T-helper 2 cell (primary cell): ENCODE results near the gene SCNN1A.

Source experiments
- DNase-seq, 5 experiments: peaks; one replicate each; pipeline versions ENCODE4 v3.0.0 to v3.0.0-alpha.2; 2012 to 2022

Gene SCNN1A

DNA sequence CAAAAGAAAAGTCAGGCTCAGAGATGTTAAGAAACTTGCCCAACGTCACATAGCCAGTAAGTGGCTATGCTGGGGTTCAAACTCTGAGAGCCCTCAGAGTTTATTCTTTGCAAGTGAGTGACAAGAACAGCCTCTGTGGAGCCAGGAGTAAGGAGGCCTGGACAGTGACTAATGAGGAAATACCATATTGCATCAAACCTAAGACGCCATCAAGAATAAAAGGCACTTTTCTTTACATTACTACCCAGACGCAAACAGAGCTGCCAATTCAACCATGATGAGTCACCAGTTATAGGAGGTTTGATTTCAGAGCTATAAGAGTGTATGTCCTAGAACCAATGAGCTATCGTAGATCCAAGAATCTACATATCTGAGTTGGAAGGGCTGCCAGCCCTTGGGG, 42.9 kb downstream of the SCNN1A start:
- DNase-seq, result no peak

DNA sequence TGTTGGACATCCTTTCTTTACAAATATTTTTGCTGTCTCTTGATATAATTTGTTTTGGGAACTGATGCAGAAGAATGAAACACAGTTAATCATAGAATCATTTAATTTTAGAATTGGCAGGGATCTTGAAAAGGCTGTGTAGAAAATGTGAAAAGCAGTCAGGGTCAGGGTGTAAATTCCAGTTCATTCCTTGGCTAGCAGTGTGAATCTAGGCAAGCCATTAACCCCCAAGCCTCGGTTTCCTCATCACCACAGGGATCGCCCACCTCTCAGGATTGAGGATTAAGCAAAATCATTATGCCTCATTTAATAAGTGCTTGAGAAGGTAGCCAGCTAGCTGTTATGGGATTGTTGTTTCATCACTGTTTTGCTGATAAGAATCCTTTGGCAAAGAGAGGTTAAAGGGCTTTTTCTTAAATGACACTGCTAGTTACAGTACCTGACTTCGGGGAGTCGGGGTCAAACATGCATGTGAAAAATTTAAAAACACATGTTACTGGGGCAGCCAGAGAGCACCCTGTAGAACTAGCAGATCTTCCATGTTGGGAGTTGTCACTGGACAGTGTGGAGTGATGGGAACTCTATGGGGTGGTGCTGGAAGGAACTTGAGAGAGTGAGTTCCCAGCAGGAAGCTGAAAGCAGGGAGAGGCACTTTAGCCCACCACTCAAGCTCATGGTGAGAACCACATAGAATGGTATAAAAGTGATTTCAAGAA, 44.2 kb downstream of the SCNN1A start:
- DNase-seq, result no peak

DNA sequence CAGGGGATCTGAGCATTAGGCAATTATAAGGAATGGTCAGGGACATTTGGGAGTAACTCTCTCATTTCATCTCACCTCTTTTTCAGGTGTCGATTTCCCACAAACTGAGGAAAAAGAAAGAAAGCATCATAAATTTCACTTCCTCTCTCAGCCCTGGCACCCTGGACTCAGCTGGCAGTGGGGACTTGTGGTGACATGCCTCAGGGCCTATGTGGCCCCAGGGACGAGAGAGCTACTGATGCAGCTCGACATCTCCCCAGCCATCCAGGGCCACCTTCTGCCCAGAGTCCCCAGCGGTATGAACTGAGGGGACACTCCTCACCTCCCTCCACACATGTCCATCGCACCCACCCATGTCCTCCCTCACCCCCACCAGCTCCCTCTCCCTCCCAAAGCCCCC, 45.2 kb downstream of the SCNN1A start:
- DNase-seq, result no peak

DNA sequence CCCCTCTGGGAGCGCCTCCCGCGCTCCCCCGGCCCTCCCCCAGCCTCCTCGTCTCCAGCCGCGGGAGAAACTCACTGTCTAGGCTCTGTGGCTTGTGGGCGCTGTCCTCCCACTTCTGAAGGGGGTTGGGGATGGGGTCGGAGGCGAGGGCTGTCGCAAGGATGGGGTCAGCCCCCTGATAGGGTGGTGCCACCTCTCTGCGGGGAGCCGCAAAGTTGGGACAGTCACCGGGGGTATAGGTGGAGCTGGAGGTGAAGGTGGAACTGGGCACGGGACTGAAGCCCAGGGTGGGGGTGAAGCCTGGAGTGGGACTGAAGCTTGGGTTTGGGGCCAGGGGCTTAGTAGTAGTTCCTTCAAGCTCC, 45.7 kb downstream of the SCNN1A start:
- no peak for DNase-seq

DNA sequence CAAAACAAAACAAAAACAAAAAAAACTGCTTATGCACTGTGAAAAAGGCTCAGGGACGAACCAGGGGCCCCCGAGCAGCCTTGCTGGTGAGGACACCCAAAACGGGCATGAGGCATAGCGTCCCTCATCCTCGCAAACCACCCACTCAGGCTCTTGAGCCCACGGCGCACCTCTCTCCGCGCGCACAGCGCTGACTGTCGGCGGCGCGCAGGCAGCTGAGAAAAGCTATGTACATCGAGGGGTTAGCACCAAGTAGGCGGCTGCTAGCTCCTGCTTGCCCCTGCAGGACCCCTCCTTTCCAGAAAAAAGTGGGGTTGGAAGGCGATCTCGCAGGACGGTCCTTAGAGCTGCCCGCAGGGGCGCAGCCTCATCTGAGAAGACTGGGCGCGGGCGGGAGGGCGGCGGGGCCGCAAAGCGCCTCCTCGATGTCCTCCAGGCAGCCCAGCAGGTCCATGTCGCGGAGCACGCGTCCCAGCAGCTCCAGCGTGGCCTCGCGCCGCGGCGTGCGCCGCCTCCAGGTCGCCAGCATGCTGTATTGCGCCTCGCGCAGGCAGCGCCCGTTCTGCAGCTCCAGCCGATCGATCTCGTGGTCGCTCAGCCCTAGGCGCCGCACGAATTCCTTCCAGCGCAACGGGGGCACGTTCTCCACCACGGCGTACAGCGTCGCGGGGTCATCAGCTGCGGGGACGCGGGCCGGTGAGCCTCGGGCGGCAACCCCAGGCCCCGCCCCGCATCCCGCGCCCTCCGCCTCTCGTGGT, 46.2 kb downstream of the SCNN1A start:
- DNase-seq, result no peak

DNA sequence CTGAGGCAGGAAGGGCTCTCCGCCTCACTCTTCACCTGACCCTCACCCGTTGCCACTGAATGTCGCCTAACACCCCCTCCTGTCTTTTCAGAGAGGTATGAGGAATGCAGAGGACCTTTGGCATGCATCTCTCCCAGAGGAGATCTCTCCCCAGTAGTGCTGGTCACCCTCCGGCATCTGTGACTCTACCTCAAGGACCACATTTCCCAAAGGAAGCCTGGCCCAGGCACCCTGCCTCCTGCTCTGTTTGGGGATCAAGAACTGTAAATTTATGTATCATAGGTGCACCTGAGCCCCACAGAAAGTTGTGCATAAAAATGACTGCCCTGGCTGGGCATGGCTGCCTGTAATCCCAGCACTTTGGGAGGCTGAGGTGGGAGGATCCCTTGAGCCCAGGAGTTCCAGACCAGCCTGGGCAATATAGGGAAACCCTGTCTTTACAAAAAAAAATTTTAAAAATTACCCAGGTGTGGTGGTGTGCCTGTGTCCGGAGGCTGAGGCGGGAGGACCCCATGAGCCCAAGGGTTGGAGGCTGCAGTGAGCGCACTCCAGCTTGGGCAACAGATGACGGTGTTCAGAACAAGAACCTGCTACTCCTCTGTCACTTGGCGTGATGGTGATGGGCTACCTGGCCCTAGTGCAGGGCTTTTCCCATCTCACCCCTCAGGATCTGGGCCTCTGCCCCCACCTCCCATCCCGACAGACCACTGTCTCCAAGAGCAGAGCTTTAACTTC, 47.2 kb downstream of the SCNN1A start:
- DNase-seq, result no peak

DNA sequence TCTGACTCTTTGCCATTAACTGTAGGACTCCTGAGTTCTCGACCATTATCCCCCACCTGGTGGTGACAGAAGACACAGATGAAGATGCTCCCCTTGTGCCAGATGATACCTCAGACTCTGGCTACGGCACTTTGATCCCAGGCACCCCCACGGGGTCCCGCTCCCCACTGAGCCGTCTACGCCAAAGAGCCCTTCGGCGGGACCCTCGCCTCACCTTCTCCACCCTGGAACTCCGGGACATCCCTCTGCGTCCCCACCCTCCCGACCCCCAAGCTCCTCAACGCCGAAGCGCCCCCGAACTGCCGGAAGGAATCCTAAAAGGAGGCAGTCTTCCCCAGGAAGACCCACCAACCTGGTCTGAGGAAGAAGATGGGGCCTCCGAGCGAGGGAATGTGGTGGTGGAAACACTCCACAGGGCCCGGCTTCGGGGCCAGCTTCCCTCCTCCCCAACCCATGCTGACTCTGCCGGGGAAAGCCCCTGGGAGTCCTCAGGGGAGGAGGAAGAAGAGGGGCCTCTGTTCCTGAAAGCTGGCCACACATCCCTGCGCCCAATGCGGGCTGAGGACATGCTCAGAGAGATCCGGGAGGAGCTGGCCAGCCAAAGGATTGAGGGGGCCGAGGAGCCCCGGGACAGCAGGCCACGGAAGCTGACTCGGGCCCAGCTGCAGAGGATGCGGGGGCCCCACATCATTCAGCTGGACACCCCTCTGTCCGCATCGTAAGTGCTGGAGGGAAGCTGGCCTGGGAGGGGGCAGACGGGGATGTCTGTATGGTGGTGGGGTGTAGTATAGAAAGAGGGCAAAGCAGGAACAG, 47.9 kb downstream of the SCNN1A start:
- no peak for DNase-seq

DNA sequence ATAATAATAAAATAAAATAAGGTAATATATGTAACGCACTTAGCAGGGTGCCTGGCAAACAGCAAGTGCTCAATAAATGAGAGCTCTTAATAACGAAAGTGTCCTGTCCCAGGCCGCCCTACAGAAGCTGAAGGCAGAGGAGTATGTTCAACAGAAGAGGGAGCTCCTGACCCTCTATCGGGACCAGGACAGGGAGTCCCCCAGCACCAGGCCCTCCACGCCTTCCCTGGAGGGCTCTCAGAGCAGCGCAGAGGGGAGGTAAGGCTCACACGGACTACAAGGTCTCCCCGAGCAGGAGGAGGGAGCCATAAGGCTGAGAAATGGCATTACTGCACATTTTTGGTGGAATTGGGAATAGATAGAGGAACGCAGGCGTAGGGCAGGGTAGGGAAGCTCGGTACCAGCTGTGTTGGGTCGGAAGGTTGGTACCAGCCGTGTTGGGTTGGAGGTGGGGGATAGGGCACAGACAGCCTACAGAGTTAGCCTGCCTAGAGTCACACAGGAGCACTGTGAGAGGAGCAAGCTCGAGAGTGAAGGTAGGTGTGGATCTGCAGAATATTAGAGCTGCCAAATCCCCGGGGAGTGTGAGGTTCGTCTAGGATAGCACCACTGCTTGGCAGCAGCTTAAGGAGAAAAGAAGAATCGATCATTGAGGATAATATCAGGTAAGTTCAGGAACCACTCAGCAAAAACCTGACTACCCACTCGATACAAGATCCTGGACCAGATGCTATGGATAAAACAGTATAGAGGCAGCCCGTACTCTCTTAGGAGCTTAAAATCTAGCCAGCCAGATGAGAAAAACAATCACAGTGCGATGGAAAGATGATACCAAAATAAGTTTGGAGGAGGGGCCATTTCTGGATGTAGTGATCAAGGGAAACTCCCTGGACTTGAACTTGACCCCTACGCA, 48.8 kb downstream of the SCNN1A start:
- no peak for DNase-seq

DNA sequence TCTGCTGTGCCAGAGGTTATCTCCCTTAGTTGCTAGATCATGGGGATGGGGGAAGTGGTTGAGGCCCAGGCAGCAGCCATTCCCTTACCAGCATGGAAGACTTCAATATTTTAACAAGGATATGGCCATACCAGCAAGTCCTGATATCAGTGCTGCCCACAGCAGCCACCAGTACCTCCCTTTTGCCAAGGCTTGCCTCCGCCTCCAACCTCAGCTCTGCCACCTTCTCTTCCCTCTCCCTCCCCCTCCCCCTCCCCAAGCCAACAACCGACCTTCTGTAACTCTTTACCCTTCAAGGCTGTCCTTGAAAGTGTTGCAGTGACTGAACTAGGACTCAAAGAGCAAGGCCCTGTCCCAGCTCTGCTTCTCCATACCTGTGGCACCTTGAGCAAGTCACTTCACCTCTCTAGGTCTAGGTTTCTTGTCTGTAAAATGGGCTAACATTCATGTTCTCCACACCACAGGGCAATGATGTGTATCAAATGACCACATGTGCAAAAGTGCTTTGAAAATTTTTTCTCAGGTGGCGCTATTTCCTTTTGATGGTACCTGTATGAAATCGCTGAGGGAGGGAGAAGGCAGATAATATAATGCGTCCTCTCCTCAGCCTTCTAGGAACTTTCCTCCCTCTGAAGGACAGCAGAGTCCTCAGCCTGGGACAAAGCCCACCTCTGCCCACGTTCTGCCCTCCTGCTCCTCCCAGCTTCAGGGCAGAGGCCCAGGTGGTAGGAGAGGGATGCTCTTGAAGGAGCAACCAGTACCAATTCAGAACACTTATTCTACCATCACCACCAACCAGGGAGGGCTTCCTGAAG, 50.2 kb downstream of the SCNN1A start:
- no peak for DNase-seq

DNA sequence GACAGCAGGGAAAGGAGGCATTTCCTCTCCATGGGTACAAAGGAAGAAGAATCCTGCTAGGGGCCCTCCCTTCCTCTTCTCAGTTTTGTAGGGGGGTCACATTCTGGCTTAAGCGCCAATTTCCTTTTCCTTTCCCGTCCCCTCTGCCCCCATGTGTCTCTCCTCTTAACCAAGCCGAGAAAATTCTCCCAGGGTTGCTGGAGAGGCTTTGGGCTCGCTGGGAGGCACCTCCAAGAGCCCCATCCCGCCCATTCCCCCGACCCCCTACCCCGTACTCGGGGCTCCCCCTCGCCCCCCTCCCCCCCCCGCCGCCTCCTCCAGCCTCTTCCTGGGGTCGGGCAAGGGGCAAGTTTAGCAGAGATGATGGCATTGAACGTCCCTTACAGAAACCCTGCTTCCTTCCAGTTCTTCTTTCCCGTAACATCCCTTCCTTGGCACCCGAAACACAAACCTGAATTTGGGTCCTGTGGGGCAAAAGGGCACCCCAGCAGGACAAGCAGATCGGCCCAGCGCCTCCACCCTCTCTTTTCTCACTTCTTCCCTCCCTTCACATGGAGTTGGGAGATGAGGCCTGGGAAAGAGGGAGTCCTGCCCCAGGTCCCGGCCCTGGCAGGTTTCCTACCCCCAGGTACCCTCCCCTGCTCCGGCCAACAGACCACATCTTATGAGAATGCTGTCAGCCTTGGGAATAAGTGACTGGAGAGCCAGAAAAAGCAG, 51.2 kb downstream of the SCNN1A start:
- DNase-seq, result no peak

DNA sequence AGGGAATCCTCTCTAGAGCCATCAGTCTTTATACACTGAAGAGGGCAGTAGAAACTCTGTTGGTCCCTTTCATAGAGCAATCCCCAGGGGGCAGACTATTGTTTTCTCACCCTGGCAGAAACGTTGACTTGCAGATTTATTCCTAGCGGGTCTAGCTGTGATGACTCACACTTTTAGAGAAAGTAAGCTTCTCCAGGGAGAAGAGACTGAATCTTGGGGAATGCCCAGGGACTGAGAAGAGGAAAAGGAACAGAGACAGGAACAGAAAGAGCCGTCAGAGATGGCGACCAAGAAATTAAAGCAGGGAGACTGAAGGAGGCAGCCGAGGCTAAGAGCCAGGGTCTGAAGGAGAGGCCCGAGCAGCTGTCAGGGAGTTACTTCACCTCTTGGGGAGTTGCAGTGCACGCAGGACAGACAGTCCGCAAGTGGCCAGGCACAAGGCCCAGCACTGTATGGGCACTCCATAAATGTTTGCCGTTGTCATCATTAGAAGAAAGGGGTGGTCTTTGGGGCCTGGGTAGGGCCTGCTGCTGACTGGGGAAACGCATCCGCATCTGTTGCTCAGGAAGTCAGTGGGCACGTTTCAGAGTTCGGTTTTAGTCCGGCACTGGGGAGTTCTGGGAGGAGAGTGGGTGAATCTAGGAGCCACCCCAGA, 51.9 kb downstream of the SCNN1A start:
- peak in 2 of 5 experiments; percentile 47 to 68 for DNase-seq

DNA sequence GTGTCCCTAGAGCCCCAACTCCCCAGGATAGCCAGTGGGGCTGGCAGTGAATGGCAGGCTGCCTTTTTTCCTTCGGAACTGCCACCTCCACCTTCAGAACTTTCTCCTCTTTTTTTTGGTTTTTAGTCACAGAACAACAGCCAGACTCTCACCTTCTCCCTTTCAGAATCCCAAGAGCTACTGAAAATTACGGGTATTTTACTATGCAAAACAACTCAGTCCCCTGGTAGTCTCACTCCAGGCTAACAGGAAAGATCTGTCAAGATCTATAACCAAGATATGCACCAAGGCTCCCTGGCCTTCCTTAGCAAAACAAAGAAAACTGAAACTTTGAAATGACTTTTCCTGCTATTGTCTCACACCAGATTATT, 52.4 kb downstream of the SCNN1A start:
- DNase-seq, result no peak

DNA sequence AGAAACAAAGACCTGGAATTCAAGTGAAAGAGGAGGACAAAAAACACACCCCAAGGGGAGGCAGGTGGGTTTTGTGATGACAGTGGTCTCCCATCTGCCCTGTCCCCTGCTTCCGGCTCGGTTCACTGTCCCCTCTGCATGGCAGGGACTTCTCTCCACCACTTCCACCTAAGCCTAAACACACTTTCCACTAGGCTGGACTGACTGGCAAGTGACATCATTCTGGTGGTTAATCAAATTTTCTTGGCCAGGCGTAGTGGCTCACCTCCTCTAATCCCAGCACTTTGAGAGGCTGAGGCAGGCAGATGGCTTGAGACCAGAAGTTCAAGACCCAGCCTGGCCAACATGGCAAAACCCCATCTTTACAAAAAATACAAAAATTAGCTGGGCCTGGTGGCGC, 53.0 kb downstream of the SCNN1A start:
- DNase-seq, result no peak

DNA sequence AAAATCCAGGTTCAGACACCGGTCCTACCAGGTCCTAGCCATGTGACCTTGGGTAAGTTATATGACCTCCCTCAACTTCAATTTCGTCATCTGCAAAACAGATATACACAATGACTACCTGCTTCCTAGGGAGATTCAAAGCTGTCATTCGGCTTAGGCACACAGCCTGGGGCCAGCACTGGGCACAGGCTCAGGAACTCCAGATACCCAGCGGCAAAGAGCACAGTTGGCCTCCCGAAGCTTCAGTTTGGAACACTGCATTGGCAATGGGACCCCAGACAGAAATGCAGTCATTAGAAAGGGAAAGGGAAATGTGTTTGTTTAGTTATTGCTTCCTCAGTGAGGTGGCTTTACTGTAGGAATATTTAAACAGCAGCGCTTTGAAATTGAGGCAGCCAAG, 53.5 kb downstream of the SCNN1A start:
- no peak for DNase-seq

DNA sequence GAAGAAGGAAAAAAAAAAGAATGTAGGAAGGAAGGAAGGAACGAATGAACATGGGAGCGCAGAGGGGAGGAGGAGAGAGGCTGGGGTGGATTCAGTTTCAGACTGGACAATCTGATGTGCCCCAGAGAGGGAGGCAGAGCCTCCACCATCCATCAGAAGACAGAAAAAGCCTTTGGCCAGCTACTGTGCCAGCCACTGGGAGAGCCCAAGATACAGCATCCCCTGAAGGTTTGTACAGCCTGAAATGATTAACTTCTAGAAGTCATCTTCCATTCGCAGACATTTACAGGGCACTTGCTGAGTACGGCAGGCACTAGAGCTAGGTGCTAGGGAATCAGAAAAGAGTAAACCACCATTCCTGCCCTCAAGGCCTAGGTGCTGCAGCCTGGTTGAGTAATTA, 55.9 kb downstream of the SCNN1A start:
- no peak for DNase-seq

DNA sequence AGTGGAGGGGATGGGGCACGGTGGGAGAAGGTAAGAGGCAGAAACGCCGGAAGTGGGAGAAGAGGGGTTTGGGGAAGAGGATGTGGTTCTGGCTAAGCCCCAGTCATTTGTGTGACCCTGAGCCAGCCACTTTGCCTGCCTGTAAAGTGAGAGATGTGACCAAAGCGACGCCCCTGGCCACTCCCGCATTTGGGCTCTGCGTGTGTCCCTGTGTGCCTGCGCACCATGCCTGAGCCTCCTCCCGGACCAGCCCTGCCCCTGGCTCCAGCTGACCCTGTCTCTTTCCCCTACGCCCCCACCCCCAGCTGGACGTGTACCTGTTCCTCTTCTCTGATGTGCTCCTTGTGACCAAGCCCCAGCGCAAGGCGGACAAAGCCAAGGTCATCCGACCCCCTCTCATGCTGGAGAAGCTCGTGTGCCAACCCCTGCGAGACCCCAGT, 56.9 kb downstream of the SCNN1A start:
- peak in 1 of 5 experiments; percentile 18 for DNase-seq

DNA sequence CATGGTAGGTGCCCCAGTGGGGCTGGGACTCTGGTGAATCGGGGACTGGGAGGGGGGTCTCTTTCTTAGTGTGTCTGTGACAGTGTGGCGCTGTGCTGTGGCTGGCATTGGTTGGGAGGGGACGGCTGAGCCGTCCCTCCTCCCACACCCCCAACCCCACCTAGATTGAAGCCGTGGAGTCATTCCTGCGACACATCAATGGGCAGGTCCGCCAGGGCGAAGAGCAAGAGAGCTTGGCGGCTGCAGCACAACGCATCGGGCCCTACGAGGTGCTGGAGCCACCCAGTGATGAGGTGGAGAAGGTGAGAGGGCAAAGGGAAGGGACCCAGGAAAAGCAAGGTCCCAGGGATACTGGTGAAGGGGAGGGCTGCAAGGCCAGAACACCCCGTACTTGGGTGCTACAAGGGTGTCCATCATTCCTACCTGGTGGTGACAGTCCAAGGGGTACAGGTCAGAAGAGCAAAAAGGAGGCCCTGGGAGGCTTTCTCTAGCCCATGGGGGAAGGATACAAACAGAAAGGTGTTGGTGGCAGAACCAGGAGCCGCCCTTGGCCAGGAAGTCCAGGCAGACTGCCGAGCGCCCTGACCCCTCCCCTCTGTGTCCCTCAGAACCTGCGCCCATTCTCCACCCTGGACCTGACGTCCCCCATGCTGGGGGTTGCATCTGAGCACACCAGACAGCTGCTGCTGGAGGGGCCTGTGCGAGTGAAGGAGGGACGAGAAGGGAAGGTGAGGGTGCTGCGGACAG, 57.5 kb downstream of the SCNN1A start:
- no peak for DNase-seq

DNA sequence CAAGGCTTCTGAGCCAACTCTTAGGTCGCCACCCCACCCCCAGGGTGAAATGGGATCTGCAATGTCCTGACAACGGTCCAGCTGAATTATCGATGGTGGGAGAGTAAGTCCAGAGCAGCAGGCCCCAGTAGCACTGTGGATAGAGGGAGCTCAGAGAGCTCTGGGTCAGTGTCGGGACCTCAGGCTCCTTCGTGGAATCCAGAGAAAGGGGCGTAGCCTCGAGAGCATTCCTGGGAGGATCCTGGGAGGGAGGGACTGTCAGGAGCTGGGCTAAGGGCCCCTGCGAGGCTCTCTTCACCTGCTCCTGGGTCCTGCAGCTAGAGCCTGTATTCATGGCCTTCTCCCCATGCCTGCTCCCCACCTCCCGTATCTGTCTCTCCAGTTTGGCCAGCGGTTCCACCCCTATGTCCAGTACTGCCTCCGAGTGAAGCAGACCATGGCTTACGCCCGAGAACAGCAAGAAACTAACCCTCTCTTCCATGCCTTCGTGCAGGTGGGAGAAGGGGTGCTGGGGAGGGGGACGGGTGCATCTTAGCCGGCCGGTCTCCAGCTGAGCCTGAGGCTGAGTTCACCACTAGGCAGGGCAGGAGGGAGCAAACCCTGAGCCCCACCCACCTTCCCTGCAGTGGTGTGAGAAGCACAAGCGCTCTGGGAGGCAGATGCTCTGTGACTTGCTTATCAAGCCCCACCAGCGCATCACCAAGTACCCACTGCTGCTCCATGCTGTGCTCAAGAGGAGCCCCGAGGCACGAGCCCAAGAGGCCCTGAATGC, 58.3 kb downstream of the SCNN1A start:
- no peak for DNase-seq
